Suprapubic skin (tissue), 4 donors: ENCODE measurements around the gene SIRPD. TPM values are rescaled to one million over a fixed set of nuclear protein-coding genes. Genes with fewer than 3 reads are reported as not detected.
A peak's percentile ranks its signal among the peaks of the same experiment; 100 is the strongest.

Source experiments
- DNase-seq, 2 donors: peaks; one replicate each; pipeline ENCODE4 v3.0.0-alpha.2; 2019; ENCODE audit warnings: low spot score in 2 of 2
- H3K27ac ChIP-seq: fragments of 200-600 bp; sonication (generic); one replicate; pipeline ENCODE4 v1.5.1; 2019
- H3K27me3 ChIP-seq: fragments of 200-600 bp; sonication (generic); one replicate; pipeline ENCODE4 v1.5.1; 2019
- H3K36me3 ChIP-seq: fragments of 200-600 bp; sonication (generic); one replicate; pipeline ENCODE4 v1.5.1; 2019
- H3K4me1 ChIP-seq: fragments of 200-600 bp; sonication (generic); one replicate; pipeline ENCODE4 v1.5.1; 2019
- H3K4me3 ChIP-seq: fragments of 200-600 bp; sonication (generic); one replicate; pipeline ENCODE4 v1.5.1; 2019; ENCODE audit warnings: mild to moderate bottlenecking
- H3K9me3 ChIP-seq: fragments of 200-600 bp; sonication (generic); one replicate; pipeline ENCODE4 v1.5.1; 2019
- EP300 ChIP-seq: sonication (generic); formaldehyde crosslinking; IDR thresholded peaks from one replicate; pipeline ENCODE4 v1.6.1; 2017; ENCODE audit warnings: antibody characterized with exemption
- POLR2A ChIP-seq, 2 donors: fragments of 450-650 bp; IDR thresholded peaks; one replicate each; pipeline ENCODE4 v1.6.1; 2017; ENCODE audit warnings: antibody characterized with exemption in 2 of 2, mild to moderate bottlenecking in 2 of 2, moderate library complexity in 2 of 2
- POLR2AphosphoS5 ChIP-seq, 3 donors: sonication (generic); formaldehyde crosslinking; IDR thresholded peaks; one replicate each; pipeline ENCODE4 v1.6.1; 2017; ENCODE audit warnings: antibody characterized with exemption in 3 of 3
- WGBS: methylation state at CpG from one replicate; pipeline ENCODE4 v1.1.5; 2018; 5-methylcytosine and 5-hydroxymethylcytosine counted together
- total RNA-seq, 4 donors: library from RNA; depleted of rRNA; stranded (reverse); fragments of >200 nt; gene quantifications; one replicate each; pipeline ENCODE4 v1.1.0, GENCODE V29; 2016
- TF ChIP-seq, protein P1 (sequence below), 2 donors: fragments of 200-600 bp in 1 of 2; fragments of 450-650 bp in 1 of 2; sonication (generic) in 1 of 2; IDR thresholded peaks; one replicate each; pipeline ENCODE4 v1.5.1; 2016 to 2019; ENCODE audit warnings: antibody characterized with exemption in 2 of 2, mild to moderate bottlenecking in 1 of 2, moderate library complexity in 1 of 2

SIRPD gene
- total RNA-seq, 4 donors from 2014 or later: not detected

DNA sequence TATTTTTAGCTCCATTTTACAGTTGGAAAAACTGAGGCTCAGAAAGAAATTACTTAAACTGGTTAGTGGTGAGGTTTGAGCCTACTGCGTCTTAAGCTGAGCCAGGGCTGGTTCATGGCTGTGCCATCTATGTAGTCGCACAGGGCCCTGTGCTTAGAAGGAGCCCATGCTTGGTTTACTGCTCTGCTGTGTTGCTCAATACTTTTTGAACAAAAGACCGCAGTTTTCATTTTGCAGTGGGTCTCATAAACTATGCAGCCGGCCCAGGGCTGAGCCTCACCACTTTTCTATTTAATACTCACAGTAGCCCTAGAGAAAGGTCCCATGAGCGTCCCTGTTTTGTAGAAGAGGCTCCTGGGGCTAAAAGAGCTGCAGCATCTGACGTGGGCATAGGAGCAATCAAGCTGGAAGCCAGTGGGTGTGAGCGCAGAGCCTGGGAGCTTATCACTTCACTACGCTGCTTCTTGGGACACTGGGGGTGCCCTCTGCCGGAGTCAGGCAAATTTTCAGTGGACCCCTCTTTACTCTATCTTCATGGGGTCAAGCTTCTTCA lies 66.8 kb downstream of the SIRPD start:
- TF ChIP-seq EP300 (no peak), POLR2AphosphoS5 (IDR thresholded peaks at IDR 0.05) (no peak), POLR2A (IDR thresholded peaks at IDR 0.05) (no peak)
- TF ChIP-seq, protein P1, sequence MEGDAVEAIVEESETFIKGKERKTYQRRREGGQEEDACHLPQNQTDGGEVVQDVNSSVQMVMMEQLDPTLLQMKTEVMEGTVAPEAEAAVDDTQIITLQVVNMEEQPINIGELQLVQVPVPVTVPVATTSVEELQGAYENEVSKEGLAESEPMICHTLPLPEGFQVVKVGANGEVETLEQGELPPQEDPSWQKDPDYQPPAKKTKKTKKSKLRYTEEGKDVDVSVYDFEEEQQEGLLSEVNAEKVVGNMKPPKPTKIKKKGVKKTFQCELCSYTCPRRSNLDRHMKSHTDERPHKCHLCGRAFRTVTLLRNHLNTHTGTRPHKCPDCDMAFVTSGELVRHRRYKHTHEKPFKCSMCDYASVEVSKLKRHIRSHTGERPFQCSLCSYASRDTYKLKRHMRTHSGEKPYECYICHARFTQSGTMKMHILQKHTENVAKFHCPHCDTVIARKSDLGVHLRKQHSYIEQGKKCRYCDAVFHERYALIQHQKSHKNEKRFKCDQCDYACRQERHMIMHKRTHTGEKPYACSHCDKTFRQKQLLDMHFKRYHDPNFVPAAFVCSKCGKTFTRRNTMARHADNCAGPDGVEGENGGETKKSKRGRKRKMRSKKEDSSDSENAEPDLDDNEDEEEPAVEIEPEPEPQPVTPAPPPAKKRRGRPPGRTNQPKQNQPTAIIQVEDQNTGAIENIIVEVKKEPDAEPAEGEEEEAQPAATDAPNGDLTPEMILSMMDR (IDR thresholded peaks at IDR 0.05): no peak
- no peak for DNase-seq
- 83% methylated on average over 9 of the region's 9 CpGs for WGBS
- Histone ChIP-seq H3K4me3 (peak overlapping the region; percentile 29), H3K4me1 (peaks cover 10% of the 10 kb centered on the region), H3K9me3 (no peaks in the 10 kb centered on the region), H3K27me3 (no peaks in the 10 kb centered on the region), H3K27ac (peak overlapping the region; percentile 73), H3K36me3 (no peaks in the 10 kb centered on the region)

DNA sequence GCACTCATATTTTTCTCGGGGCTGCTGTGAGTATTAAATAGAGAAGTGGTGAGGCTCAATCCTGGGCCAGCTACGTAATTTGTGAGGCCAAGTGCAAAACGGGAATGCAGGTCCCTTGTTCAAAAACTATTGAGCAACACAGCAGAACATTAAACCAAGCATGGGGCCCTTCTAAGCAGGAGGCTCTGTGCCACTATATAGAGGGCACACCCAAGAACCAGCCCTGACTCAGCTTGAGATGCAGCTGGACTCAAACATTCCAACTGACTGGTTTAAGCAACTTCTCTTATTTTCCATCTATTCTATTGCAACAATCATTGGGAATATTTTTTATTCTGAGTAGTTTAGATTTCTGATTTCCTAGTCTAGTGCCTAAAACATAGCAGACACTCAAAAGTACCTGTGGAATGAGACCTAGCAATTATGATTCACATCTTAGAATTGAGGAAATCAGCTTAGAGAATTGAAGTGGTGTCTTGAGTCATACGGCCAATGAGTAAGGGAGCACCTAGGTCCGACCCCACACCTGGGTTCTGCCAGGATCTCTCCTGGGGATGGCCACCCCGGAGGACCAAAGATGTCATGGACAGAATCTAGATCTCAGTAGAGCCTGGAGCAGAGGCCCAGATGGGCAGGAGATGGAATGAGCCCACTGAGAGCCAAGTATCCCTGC lies 67.6 kb downstream of the SIRPD start:
- Histone ChIP-seq H3K27me3 (no peaks in the 10 kb centered on the region), H3K4me3 (peak overlapping the region; percentile 29), H3K36me3 (no peaks in the 10 kb centered on the region), H3K4me1 (peaks cover 10% of the 10 kb centered on the region), H3K9me3 (no peaks in the 10 kb centered on the region), H3K27ac (peak overlapping the region; percentile 73)
- no peak for DNase-seq
- TF ChIP-seq, protein P1 (IDR thresholded peaks at IDR 0.05): no peak
- TF ChIP-seq POLR2AphosphoS5 (IDR thresholded peaks at IDR 0.05): peak in 2 of 3 donors; percentile 11 to 20
- 63% methylated on average over 6 of the region's 6 CpGs for WGBS

DNA sequence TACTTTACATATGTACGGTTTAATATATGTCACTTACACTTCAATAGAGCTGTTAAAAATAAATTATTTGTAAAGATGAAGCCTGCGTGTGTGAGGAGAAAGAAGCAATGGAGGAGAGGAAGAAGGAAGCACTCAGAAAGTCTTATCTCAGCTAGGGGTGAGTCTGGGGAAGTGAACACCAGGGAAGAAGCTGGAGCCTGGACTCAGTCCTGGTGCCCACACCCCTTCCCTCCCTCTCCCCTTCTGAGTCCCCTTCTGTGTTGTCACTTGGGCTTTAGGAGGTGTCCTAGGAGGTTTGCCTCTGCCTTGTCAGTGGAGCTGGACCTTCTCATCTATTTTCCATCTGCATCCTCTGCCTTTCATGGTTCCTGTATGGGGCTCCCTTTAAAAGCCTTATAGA lies 68.2 kb downstream of the SIRPD start:
- DNase-seq: no peak
- Histone ChIP-seq H3K4me1 (peaks cover 10% of the 10 kb centered on the region), H3K9me3 (no peaks in the 10 kb centered on the region), H3K27me3 (no peaks in the 10 kb centered on the region), H3K4me3 (no peak overlapping the region), H3K27ac (peak overlapping the region; percentile 73), H3K36me3 (no peaks in the 10 kb centered on the region)
- TF ChIP-seq POLR2A (IDR thresholded peaks at IDR 0.05) (no peak), EP300 (no peak), POLR2AphosphoS5 (IDR thresholded peaks at IDR 0.05) (no peak)
- TF ChIP-seq, protein P1 (IDR thresholded peaks at IDR 0.05): no peak
- 74% methylated on average over 2 of the region's 2 CpGs for WGBS

DNA sequence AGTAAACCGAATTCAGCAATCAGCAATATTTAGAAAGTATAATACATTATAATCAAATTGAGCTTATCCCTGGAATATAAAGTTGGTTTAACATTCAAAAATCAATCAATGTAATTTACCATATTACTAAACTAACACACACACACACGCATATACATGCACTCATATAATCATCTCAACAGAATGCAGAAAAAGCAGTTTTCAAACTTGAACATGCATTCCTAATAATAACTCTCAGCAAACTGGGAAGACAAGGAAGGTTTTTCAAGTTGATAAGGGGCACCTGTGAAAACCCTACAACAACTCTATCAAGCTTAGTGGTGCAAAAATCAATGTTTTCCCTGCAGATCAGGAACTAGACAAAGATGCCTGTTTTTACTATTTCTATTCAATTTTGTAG lies 70.9 kb downstream of the SIRPD start:
- Histone ChIP-seq H3K27me3 (no peaks in the 10 kb centered on the region), H3K4me1 (peaks cover 10% of the 10 kb centered on the region), H3K4me3 (no peak overlapping the region), H3K36me3 (no peaks in the 10 kb centered on the region), H3K9me3 (no peaks in the 10 kb centered on the region), H3K27ac (no peak overlapping the region)
- WGBS: 63% methylated on average over 2 of the region's 2 CpGs
- TF ChIP-seq, protein P1 (IDR thresholded peaks at IDR 0.05): no peak
- TF ChIP-seq POLR2AphosphoS5 (IDR thresholded peaks at IDR 0.05) (no peak), POLR2A (IDR thresholded peaks at IDR 0.05) (no peak), EP300 (no peak)
- no peak for DNase-seq

DNA sequence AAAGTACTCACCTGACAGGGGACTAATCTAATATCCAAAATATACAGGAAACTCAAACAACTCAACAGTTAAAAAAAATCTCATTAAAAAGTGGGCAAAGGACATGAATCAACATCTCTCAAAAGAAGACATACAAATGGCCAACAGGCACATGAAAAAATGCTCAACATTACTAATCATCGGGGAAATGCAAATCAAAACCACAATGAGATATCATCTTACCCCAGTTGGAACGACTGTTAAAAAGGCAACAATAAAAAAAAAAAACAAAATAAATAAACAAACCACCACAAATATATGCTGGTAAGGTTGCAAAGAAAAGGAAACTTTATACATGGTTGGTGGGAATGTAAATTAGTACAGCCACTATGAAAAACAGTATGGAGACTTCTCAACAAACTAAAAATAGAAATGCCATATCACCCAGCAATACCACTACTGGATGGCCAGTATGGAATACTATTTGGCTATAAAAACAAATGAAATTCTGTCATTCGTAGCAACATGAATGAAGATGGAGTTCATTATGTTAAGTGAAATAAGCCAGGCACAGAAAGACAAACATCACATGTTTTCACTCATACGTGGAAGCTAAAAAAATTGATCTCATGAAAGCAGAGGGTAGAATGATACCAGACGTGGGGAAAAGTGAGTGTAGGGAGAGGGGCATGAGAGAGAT lies 72.9 kb downstream of the SIRPD start:
- TF ChIP-seq POLR2AphosphoS5 (IDR thresholded peaks at IDR 0.05) (no peak), EP300 (no peak), POLR2A (IDR thresholded peaks at IDR 0.05) (no peak)
- TF ChIP-seq, protein P1 (IDR thresholded peaks at IDR 0.05): no peak
- 34% methylated on average over 5 of the region's 5 CpGs for WGBS
- no peak overlapping the region for H3K4me3 ChIP-seq
- H3K36me3 ChIP-seq: no peaks in the 10 kb centered on the region
- H3K9me3 ChIP-seq: no peaks in the 10 kb centered on the region
- H3K27me3 ChIP-seq: no peaks in the 10 kb centered on the region
- H3K27ac ChIP-seq: no peak overlapping the region
- peaks cover 3% of the 10 kb centered on the region for H3K4me1 ChIP-seq
- no peak for DNase-seq
